ENCODE results near the gene C22orf39.

DNA sequence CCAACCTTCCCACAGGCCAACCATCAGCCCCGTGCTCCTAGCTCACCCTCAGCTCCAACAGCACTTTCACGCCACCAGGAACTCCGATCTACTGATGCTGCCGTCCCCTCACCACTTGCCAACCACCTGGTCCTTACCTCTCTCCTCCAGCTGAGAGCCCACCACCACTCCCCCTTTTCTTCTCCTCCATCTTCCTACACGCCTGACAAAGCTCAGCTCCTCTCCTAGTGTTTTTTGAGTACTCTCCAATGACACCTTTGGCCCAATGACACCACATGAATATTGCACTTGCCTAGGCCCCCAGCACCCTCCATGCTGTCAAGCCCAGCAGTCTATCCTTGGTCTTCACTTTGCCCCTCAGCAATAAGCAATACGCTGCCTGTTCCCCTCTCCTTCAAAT, 46.6 kb downstream of the C22orf39 start:
- TF ChIP-seq, protein P1, sequence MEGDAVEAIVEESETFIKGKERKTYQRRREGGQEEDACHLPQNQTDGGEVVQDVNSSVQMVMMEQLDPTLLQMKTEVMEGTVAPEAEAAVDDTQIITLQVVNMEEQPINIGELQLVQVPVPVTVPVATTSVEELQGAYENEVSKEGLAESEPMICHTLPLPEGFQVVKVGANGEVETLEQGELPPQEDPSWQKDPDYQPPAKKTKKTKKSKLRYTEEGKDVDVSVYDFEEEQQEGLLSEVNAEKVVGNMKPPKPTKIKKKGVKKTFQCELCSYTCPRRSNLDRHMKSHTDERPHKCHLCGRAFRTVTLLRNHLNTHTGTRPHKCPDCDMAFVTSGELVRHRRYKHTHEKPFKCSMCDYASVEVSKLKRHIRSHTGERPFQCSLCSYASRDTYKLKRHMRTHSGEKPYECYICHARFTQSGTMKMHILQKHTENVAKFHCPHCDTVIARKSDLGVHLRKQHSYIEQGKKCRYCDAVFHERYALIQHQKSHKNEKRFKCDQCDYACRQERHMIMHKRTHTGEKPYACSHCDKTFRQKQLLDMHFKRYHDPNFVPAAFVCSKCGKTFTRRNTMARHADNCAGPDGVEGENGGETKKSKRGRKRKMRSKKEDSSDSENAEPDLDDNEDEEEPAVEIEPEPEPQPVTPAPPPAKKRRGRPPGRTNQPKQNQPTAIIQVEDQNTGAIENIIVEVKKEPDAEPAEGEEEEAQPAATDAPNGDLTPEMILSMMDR (IDR thresholded peaks at IDR 0.05), result no peak
- no peak for TF ChIP-seq POLR2A (IDR thresholded peaks at IDR 0.05)

Data from thyroid gland (tissue), 4 donors.